Keratinocyte (primary cell): Measurements from ENCODE around the gene KIFC1.

Experiments used
- CTCF ChIP-seq, 3 experiments: IDR thresholded peaks in 1 of 3; conservative IDR thresholded peaks in 1 of 3; optimal IDR thresholded peaks in 1 of 3; 2 replicates in 2 of 3; 3 replicates in 1 of 3; pipeline versions ENCODE3 to v1.5.1; 2011; ENCODE audit warnings: low read length in 3 of 3, mild to moderate bottlenecking in 3 of 3, moderate library complexity in 2 of 3, control low read depth in 1 of 3, inconsistent platforms in 1 of 3; ENCODE audit not compliant: insufficient read depth in 2 of 3; ENCODE audit errors: extremely low read depth in 1 of 3
- EZH2 ChIP-seq: IDR thresholded peaks from one replicate; pipeline ENCODE4 v1.6.1; 2012; ENCODE audit warnings: inconsistent platforms, mild to moderate bottlenecking, low read length, moderate library complexity

GRCh38 chr6:33430991-33431879, 39.6 kb downstream of the KIFC1 start:
- no peak for TF ChIP-seq CTCF (optimal IDR thresholded peaks at IDR 0.05 in 1 of 3, IDR thresholded peaks at IDR 0.05 in 1 of 3, conservative IDR thresholded peaks at IDR 0.05 in 1 of 3; ENCODE audit: extremely low read depth in 1 of 3, insufficient read depth in 2 of 3, low read length in 3 of 3)
- no peak for TF ChIP-seq EZH2
